ENCODE results near the gene PRKCA.

Gene PRKCA

GRCh38 chr17:66552371-66552770 is 250.0 kb downstream of the PRKCA start:
- H3K27ac ChIP-seq (ENCODE audit: low read depth, low read length) = no peak overlapping the region

GRCh38 chr17:66555605-66556004 is 253.2 kb downstream of the PRKCA start:
- peaks cover 23% of the 10 kb centered on the region for H3K79me2 ChIP-seq (ENCODE audit: control insufficient read depth, insufficient read depth, low read length, unreplicated experiment)
- no peak overlapping the region for H3K27ac ChIP-seq (ENCODE audit: low read depth, low read length)
- no peaks in the 10 kb centered on the region; the same call in 1 of the 2 replicates for H3K36me3 ChIP-seq (ENCODE audit: insufficient read depth, low read length)
- no peaks in the 10 kb centered on the region for H3K27me3 ChIP-seq (ENCODE audit: insufficient read depth, low read length)
- H2AFZ ChIP-seq (ENCODE audit: low read length, unreplicated experiment) = no peak overlapping the region
- no peak overlapping the region for H3K4me3 ChIP-seq (ENCODE audit: low read depth, low read length)
- H3K4me1 ChIP-seq (ENCODE audit: control insufficient read depth, insufficient read depth, low read length, unreplicated experiment) = peaks cover 8% of the 10 kb centered on the region

More at GRCh38 chr17:66552371-66552770, 250.0 kb downstream of the PRKCA start:
- H3K4me3 ChIP-seq (ENCODE audit: low read depth, low read length) = no peak overlapping the region
- H3K36me3 ChIP-seq (ENCODE audit: insufficient read depth, low read length) = no peaks in the 10 kb centered on the region; the same call in 1 of the 2 replicates
- peaks cover 41% of the 10 kb centered on the region for H3K4me1 ChIP-seq (ENCODE audit: control insufficient read depth, insufficient read depth, low read length, unreplicated experiment)
- H3K79me2 ChIP-seq (ENCODE audit: control insufficient read depth, insufficient read depth, low read length, unreplicated experiment) = peaks cover 46% of the 10 kb centered on the region
- H2AFZ ChIP-seq (ENCODE audit: low read length, unreplicated experiment) = no peak overlapping the region
- no peaks in the 10 kb centered on the region for H3K27me3 ChIP-seq (ENCODE audit: insufficient read depth, low read length)

GRCh38 chr17:66557200-66557599 is 254.8 kb downstream of the PRKCA start:
- Histone ChIP-seq H3K79me2 (ENCODE audit: control insufficient read depth, insufficient read depth, low read length, unreplicated experiment) (peaks cover 18% of the 10 kb centered on the region), H3K4me1 (ENCODE audit: control insufficient read depth, insufficient read depth, low read length, unreplicated experiment) (no peaks in the 10 kb centered on the region), H3K27ac (ENCODE audit: low read depth, low read length) (no peak overlapping the region), H3K36me3 (ENCODE audit: insufficient read depth, low read length) (no peaks in the 10 kb centered on the region; the same call in 1 of the 2 replicates), H2AFZ (ENCODE audit: low read length, unreplicated experiment) (no peak overlapping the region), H3K27me3 (ENCODE audit: insufficient read depth, low read length) (no peaks in the 10 kb centered on the region), H3K4me3 (ENCODE audit: low read depth, low read length) (no peak overlapping the region)

DNA sequence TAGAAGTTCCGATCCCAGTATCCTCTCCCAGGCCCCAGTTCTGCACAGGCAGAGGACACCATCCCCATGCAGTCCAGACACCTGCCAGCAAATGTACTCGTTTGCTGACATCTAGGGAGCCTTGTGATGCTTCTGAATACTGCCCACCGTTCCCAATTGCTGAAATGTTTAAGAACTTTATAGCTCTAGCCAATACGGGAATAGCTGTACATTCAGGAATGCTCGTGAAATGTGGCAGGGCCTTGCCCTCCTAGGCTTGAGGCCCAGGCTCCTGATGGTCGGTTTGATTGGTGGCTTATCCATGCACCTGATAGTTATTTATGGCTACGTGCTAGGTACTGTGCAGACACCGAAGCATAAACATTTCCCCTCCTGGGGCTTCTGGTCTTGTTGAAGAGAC is 255.5 kb downstream of the PRKCA start:
- H3K4me3 ChIP-seq (ENCODE audit: low read depth, low read length) = no peak overlapping the region

GRCh38 chr17:66560691-66561090 is 258.3 kb downstream of the PRKCA start:
- Histone ChIP-seq H3K36me3 (ENCODE audit: insufficient read depth, low read length) (no peaks in the 10 kb centered on the region), H3K27me3 (ENCODE audit: insufficient read depth, low read length) (no peaks in the 10 kb centered on the region), H3K27ac (ENCODE audit: low read depth, low read length) (no peak overlapping the region), H2AFZ (ENCODE audit: low read length, unreplicated experiment) (no peak overlapping the region), H3K4me3 (ENCODE audit: low read depth, low read length) (no peak overlapping the region), H3K4me1 (ENCODE audit: control insufficient read depth, insufficient read depth, low read length, unreplicated experiment) (peaks cover 7% of the 10 kb centered on the region), H3K79me2 (ENCODE audit: control insufficient read depth, insufficient read depth, low read length, unreplicated experiment) (peaks cover 16% of the 10 kb centered on the region)

More for the DNA sequence above, 255.5 kb downstream of the PRKCA start:
- no peaks in the 10 kb centered on the region for H3K27me3 ChIP-seq (ENCODE audit: insufficient read depth, low read length)
- H2AFZ ChIP-seq (ENCODE audit: low read length, unreplicated experiment) = no peak overlapping the region
- peaks cover 18% of the 10 kb centered on the region for H3K79me2 ChIP-seq (ENCODE audit: control insufficient read depth, insufficient read depth, low read length, unreplicated experiment)
- no peak overlapping the region for H3K27ac ChIP-seq (ENCODE audit: low read depth, low read length)
- no peaks in the 10 kb centered on the region; the same call in 1 of the 2 replicates for H3K36me3 ChIP-seq (ENCODE audit: insufficient read depth, low read length)
- H3K4me1 ChIP-seq (ENCODE audit: control insufficient read depth, insufficient read depth, low read length, unreplicated experiment) = no peaks in the 10 kb centered on the region

DNA sequence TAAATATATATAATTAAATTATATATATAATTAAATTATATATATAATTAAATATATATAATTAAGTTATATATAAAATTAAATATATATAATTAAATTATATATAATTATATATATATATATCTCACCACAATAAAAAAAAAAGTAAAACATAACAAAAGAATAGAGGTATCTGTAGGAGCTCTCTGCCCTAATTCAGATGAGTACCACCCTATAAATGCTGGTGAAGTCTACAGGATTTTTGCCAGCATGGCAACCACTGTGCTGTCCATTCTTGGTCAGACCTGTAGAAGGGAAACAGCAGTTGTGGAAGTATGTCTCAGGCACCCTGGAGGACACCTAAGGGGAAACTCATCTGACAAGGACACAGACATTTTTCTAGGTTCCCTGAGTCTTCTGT is 259.7 kb downstream of the PRKCA start:
- peaks cover 16% of the 10 kb centered on the region for H3K4me1 ChIP-seq (ENCODE audit: control insufficient read depth, insufficient read depth, low read length, unreplicated experiment)
- no peaks in the 10 kb centered on the region for H3K36me3 ChIP-seq (ENCODE audit: insufficient read depth, low read length)
- H3K27ac ChIP-seq (ENCODE audit: low read depth, low read length) = no peak overlapping the region
- H3K79me2 ChIP-seq (ENCODE audit: control insufficient read depth, insufficient read depth, low read length, unreplicated experiment) = peaks cover 15% of the 10 kb centered on the region
- H3K27me3 ChIP-seq (ENCODE audit: insufficient read depth, low read length) = no peaks in the 10 kb centered on the region
- no peak overlapping the region for H3K4me3 ChIP-seq (ENCODE audit: low read depth, low read length)
- H2AFZ ChIP-seq (ENCODE audit: low read length, unreplicated experiment) = no peak overlapping the region

DNA sequence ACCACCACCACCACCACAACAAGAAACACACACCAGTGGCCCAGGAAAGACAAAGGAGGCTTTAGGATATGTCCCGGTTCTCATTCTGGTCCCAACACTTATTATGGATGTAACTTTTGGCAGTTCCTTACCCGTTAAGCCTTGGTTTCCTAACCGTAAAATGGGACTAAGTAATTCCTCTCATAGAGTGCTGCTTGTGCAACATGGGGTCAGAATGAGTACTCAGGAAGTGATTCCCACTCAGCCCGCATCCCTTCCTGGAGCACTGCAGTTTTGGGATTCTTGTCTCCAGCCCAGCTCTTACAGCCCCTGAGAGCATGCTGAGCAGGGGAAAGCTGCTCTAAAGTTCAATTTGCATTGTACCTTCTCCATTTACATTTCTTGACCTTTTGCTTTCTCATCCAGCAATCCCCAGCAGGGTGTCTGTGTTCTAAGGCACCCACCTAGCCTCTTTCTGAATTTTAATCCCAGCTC is 262.6 kb downstream of the PRKCA start:
- Histone ChIP-seq H3K36me3 (ENCODE audit: insufficient read depth, low read length) (no peaks in the 10 kb centered on the region), H3K4me1 (ENCODE audit: control insufficient read depth, insufficient read depth, low read length, unreplicated experiment) (peaks cover 31% of the 10 kb centered on the region), H3K27ac (ENCODE audit: low read depth, low read length) (no peak overlapping the region), H2AFZ (ENCODE audit: low read length, unreplicated experiment) (no peak overlapping the region), H3K4me3 (ENCODE audit: low read depth, low read length) (no peak overlapping the region), H3K27me3 (ENCODE audit: insufficient read depth, low read length) (no peaks in the 10 kb centered on the region), H3K79me2 (ENCODE audit: control insufficient read depth, insufficient read depth, low read length, unreplicated experiment) (peaks cover 34% of the 10 kb centered on the region)

DNA sequence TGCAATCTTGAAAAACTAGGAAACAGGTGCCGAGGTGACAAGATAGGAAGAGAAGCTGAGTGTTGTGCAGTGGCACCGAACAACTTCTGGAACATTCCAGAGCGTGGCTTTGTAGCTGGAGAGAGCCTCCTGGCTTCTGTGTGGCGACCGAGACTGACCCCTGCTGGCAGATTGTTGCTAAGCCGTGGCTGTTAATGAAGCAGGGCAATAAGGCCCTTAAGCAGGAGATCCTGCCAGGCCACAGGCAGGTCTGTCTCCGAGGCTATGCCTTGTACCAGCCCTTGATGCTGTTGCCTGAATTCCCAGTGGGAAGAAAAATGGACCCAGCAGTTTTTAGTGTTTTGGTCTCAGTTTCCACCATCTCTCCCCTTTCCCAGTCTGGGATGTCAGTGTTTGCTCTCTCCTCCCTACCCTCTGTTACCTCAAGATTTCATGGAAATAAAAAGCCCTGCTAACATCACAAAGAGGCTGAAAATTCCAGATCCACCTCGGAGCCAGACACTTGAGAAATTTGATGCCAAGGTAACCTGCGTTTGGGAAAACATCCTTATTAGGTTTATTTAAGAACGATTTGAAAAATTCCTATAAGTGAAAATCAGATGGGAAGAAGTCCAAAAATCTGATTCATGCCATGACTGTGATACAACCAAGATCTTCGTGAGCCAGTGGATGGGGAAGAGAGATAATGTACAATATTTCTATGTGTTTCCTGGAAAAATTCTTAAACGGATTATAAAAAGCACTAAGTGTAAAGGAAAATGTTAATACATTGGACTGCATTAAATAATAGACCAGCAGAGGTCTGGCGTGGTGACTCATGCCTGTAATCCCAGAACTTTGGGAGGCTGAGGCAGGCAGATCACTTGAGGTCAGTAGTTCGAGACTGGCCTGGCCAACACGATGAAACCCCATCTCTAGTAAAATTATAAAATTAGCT is 265.1 kb downstream of the PRKCA start:
- peak overlapping the region; percentile 93 for H3K27ac ChIP-seq (ENCODE audit: low read depth, low read length)

DNA sequence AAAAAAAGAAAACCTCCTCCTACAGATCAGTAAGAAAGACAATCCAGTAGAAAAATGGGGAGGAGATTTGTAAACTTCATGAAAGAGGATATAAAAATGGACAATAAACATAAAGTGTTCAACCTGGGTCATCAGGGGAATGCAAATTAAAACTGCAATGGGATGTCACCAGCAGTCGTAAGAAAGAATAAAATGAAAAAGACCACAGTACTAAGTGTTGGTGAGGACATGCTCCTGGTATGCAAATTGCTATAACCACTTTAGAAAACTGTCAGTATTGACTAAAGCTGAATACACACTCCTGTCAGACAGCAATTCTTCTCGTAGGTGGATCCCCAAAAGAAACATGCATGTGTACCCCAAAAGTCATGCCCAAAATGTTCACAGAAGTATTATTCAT is 267.2 kb downstream of the PRKCA start:
- Histone ChIP-seq H3K27ac (ENCODE audit: low read depth, low read length) (no peak overlapping the region), H3K27me3 (ENCODE audit: insufficient read depth, low read length) (no peaks in the 10 kb centered on the region), H3K4me1 (ENCODE audit: control insufficient read depth, insufficient read depth, low read length, unreplicated experiment) (peaks cover 31% of the 10 kb centered on the region), H2AFZ (ENCODE audit: low read length, unreplicated experiment) (no peak overlapping the region), H3K4me3 (ENCODE audit: low read depth, low read length) (no peak overlapping the region), H3K36me3 (ENCODE audit: insufficient read depth, low read length) (no peaks in the 10 kb centered on the region), H3K79me2 (ENCODE audit: control insufficient read depth, insufficient read depth, low read length, unreplicated experiment) (peaks cover 40% of the 10 kb centered on the region)

More for the DNA sequence above, 265.1 kb downstream of the PRKCA start:
- no peaks in the 10 kb centered on the region for H3K27me3 ChIP-seq (ENCODE audit: insufficient read depth, low read length)
- H3K79me2 ChIP-seq (ENCODE audit: control insufficient read depth, insufficient read depth, low read length, unreplicated experiment) = peaks cover 44% of the 10 kb centered on the region
- peak overlapping the region; percentile 51 for H3K4me3 ChIP-seq (ENCODE audit: low read depth, low read length)
- no peaks in the 10 kb centered on the region for H3K36me3 ChIP-seq (ENCODE audit: insufficient read depth, low read length)
- peaks cover 31% of the 10 kb centered on the region for H3K4me1 ChIP-seq (ENCODE audit: control insufficient read depth, insufficient read depth, low read length, unreplicated experiment)
- H2AFZ ChIP-seq (ENCODE audit: low read length, unreplicated experiment) = peak overlapping the region; percentile 51

GRCh38 chr17:66570447-66571195 is 268.2 kb downstream of the PRKCA start:
- no peaks in the 10 kb centered on the region for H3K27me3 ChIP-seq (ENCODE audit: insufficient read depth, low read length)
- peaks cover 39% of the 10 kb centered on the region for H3K79me2 ChIP-seq (ENCODE audit: control insufficient read depth, insufficient read depth, low read length, unreplicated experiment)
- no peak overlapping the region for H2AFZ ChIP-seq (ENCODE audit: low read length, unreplicated experiment)
- no peak overlapping the region for H3K27ac ChIP-seq (ENCODE audit: low read depth, low read length)
- H3K36me3 ChIP-seq (ENCODE audit: insufficient read depth, low read length) = no peaks in the 10 kb centered on the region
- H3K4me3 ChIP-seq (ENCODE audit: low read depth, low read length) = no peak overlapping the region
- peaks cover 24% of the 10 kb centered on the region for H3K4me1 ChIP-seq (ENCODE audit: control insufficient read depth, insufficient read depth, low read length, unreplicated experiment)

Data from ACC112 (cell line).